ENCODE data around the gene CDK14.

DNA sequence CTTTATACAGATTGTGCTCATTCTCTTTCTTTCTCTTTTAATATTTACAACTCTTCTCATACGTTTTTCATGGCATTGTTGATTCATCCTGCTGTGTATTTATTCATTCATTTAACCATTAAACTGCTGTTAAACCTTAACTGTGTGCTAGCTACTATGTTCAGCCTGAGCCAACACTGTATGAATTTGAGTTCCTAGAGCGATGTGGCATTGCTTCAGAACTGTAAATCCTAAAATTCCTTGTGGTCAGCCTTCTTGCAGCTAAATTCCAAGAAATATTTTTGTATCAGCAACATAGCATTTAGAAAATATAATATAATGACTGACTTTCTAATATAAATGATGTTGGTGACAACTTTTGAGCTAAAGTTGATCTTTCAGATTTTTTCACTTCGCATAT lies 483.4 kb downstream of the CDK14 start:
- TF ChIP-seq EZH2phosphoT487 (IDR thresholded peaks at IDR 0.05; ENCODE audit: low read length) (no peak), EZH2 (optimal IDR thresholded peaks at IDR 0.05; ENCODE audit: low read depth, low read length) (no peak)
- TF ChIP-seq, protein P1, sequence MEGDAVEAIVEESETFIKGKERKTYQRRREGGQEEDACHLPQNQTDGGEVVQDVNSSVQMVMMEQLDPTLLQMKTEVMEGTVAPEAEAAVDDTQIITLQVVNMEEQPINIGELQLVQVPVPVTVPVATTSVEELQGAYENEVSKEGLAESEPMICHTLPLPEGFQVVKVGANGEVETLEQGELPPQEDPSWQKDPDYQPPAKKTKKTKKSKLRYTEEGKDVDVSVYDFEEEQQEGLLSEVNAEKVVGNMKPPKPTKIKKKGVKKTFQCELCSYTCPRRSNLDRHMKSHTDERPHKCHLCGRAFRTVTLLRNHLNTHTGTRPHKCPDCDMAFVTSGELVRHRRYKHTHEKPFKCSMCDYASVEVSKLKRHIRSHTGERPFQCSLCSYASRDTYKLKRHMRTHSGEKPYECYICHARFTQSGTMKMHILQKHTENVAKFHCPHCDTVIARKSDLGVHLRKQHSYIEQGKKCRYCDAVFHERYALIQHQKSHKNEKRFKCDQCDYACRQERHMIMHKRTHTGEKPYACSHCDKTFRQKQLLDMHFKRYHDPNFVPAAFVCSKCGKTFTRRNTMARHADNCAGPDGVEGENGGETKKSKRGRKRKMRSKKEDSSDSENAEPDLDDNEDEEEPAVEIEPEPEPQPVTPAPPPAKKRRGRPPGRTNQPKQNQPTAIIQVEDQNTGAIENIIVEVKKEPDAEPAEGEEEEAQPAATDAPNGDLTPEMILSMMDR (IDR thresholded peaks at IDR 0.05; ENCODE audit: low read length) = no peak
